Panc1 (cell line): ENCODE results near the gene HOXC4.

ENCODE experiments used
- POLR2AphosphoS5 ChIP-seq: IDR thresholded peaks from 2 replicates; pipeline ENCODE4 v1.6.1; 2012; ENCODE audit warnings: mild to moderate bottlenecking, low read depth, low read length, moderate library complexity
- SIN3A ChIP-seq: IDR thresholded peaks from 2 replicates; pipeline ENCODE4 v1.6.1; 2012; ENCODE audit warnings: low read depth, mild to moderate bottlenecking, low read length, moderate library complexity, borderline replicate concordance; ENCODE audit not compliant: insufficient read depth
- TF ChIP-seq, protein P1 (sequence below): fragments of 450-650 bp; IDR thresholded peaks from 2 replicates; pipeline ENCODE4 v1.5.1; 2017; ENCODE audit warnings: mild to moderate bottlenecking

DNA sequence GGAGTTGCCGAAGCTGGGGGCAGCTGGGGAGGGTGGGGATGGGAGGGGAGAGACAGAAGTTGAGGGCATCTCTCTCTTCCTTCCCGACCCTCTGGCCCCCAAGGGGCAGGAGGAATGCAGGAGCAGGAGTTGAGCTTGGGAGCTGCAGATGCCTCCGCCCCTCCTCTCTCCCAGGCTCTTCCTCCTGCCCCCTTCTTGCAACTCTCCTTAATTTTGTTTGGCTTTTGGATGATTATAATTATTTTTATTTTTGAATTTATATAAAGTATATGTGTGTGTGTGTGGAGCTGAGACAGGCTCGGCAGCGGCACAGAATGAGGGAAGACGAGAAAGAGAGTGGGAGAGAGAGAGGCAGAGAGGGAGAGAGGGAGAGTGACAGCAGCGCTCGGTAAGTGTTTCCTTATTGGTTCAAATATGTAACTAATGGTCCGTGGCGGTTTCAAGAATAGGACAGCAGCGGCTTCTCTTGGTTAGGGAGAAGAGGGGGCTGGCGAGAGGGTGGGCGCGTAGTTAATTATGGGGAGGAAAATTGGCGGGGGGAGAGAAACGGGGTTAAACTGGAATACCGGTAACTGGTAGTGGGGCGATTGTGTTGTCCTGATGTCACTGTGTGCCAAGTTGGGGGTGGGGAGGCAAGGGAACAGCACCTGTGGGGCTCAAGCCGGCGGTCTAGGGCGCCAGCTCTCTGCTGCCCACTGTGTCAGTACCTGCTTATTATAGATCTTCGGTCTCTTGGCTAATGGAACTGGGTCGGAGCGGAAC, 36.4 kb upstream of the HOXC4 start:
- 0 out of 2 replicates have a peak, but pooled peaks have one; percentile 38 for TF ChIP-seq SIN3A
- no peak for TF ChIP-seq POLR2AphosphoS5
- TF ChIP-seq, protein P1, sequence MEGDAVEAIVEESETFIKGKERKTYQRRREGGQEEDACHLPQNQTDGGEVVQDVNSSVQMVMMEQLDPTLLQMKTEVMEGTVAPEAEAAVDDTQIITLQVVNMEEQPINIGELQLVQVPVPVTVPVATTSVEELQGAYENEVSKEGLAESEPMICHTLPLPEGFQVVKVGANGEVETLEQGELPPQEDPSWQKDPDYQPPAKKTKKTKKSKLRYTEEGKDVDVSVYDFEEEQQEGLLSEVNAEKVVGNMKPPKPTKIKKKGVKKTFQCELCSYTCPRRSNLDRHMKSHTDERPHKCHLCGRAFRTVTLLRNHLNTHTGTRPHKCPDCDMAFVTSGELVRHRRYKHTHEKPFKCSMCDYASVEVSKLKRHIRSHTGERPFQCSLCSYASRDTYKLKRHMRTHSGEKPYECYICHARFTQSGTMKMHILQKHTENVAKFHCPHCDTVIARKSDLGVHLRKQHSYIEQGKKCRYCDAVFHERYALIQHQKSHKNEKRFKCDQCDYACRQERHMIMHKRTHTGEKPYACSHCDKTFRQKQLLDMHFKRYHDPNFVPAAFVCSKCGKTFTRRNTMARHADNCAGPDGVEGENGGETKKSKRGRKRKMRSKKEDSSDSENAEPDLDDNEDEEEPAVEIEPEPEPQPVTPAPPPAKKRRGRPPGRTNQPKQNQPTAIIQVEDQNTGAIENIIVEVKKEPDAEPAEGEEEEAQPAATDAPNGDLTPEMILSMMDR = peak; percentile 29
